Type B pancreatic cell (in vitro differentiated cells): Measurements from ENCODE around the gene SLFN5. TPM values are rescaled to one million over a fixed set of nuclear protein-coding genes. Genes with fewer than 3 reads are reported as not detected.
A peak's percentile ranks its signal among the peaks of the same experiment; 100 is the strongest.
"Not testable (repeated sequence)": the region's sequence is repeated elsewhere in the genome, so short reads cannot be mapped to it uniquely, and the experiment has no call there.

Experiments
- DNase-seq: peaks from one replicate; pipeline ENCODE4 v3.0.0; 2021; ENCODE audit warnings: mixed read lengths; ENCODE audit not compliant: unreplicated experiment; ENCODE audit errors: extremely low spot score
- H3K27ac Mint-ChIP-seq: 2 replicates; pipeline ENCODE4 v1.8.0; 2021; ENCODE audit warnings: mild to moderate bottlenecking, mixed read lengths
- H3K27me3 Mint-ChIP-seq: 2 replicates; pipeline ENCODE4 v1.8.0; 2021; ENCODE audit warnings: mixed read lengths
- H3K36me3 Mint-ChIP-seq: 2 replicates; pipeline ENCODE4 v1.8.0; 2021; ENCODE audit warnings: mixed read lengths
- H3K4me1 Mint-ChIP-seq: one replicate; pipeline ENCODE4 v1.8.0; 2021; ENCODE audit warnings: mixed read lengths; ENCODE audit not compliant: unreplicated experiment
- H3K4me3 Mint-ChIP-seq: 2 replicates; pipeline ENCODE4 v1.8.0; 2021; ENCODE audit warnings: mild to moderate bottlenecking, mixed read lengths
- H3K9me3 Mint-ChIP-seq: 2 replicates; pipeline ENCODE4 v1.8.0; 2021; ENCODE audit warnings: mixed read lengths
- total RNA-seq: library from RNA; stranded (reverse); gene quantifications from 2 replicates; pipeline ENCODE4 v1.2.1, GENCODE V29; 2021; ENCODE audit warnings: low replicate concordance
- TF ChIP-seq, protein P1 (sequence below): fragments of 200-600 bp; sonication (generic); conservative IDR thresholded peaks from 2 replicates; pipeline ENCODE4 v1.5.0; 2021; ENCODE audit warnings: antibody characterized with exemption, mild to moderate bottlenecking

SLFN5 gene
- total RNA-seq, 1 donor from 2014 or later = 21.7 TPM

DNA sequence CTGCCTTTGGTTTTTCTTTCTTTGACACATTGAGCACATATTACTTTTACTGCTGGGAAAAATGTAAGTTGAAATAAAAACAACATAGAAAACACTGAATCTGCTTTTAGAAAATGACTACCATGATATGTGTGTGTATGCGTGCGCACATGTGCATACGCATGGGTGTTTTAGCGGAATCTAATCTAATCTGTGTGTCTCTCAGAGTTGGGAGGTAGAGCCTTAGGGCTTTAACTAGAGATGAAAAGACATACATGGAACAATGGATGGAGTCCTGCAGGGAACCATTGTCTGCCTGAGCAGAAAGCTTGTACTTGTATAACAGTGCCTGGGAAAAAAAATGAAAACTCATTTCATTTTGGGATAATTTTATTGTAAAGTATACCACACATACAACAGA is 12.4 kb downstream of the SLFN5 start:
- Mint-ChIP-seq H3K4me1 (peaks cover 19% of the 10 kb centered on the region), H3K27me3 (no peaks in the 10 kb centered on the region), H3K36me3 (peaks cover 9% of the 10 kb centered on the region), H3K9me3 (no peaks in the 10 kb centered on the region), H3K27ac (no peak overlapping the region), H3K4me3 (no peak overlapping the region)
- TF ChIP-seq, protein P1, sequence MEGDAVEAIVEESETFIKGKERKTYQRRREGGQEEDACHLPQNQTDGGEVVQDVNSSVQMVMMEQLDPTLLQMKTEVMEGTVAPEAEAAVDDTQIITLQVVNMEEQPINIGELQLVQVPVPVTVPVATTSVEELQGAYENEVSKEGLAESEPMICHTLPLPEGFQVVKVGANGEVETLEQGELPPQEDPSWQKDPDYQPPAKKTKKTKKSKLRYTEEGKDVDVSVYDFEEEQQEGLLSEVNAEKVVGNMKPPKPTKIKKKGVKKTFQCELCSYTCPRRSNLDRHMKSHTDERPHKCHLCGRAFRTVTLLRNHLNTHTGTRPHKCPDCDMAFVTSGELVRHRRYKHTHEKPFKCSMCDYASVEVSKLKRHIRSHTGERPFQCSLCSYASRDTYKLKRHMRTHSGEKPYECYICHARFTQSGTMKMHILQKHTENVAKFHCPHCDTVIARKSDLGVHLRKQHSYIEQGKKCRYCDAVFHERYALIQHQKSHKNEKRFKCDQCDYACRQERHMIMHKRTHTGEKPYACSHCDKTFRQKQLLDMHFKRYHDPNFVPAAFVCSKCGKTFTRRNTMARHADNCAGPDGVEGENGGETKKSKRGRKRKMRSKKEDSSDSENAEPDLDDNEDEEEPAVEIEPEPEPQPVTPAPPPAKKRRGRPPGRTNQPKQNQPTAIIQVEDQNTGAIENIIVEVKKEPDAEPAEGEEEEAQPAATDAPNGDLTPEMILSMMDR = no peak
- DNase-seq = no peak

DNA sequence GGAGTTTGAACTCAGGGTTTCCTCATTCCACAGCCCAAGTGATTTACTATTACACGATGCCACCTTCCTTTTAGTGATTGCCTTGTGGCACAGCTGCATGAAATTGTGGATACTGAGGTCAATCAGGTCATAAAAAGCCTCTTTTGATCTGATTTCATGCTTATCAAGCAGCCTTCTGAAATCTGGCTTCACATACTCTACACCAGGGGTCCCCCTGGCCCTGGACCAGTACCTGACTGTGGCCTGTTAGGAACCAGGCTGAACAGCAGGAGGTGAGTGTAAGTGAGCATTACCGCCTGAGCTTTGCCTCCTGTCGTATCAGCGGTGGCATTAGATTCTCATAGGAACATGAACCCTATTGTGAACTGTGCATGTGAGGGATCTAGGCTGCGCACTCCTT is 13.8 kb downstream of the SLFN5 start:
- DNase-seq = no peak
- H3K4me1 Mint-ChIP-seq = peaks cover 19% of the 10 kb centered on the region
- H3K4me3 Mint-ChIP-seq = no peak overlapping the region
- no peaks in the 10 kb centered on the region for H3K27me3 Mint-ChIP-seq
- peak overlapping the region; percentile 6 for H3K27ac Mint-ChIP-seq
- H3K36me3 Mint-ChIP-seq = peaks cover 9% of the 10 kb centered on the region
- no peaks in the 10 kb centered on the region for H3K9me3 Mint-ChIP-seq
- TF ChIP-seq, protein P1 = no peak

DNA sequence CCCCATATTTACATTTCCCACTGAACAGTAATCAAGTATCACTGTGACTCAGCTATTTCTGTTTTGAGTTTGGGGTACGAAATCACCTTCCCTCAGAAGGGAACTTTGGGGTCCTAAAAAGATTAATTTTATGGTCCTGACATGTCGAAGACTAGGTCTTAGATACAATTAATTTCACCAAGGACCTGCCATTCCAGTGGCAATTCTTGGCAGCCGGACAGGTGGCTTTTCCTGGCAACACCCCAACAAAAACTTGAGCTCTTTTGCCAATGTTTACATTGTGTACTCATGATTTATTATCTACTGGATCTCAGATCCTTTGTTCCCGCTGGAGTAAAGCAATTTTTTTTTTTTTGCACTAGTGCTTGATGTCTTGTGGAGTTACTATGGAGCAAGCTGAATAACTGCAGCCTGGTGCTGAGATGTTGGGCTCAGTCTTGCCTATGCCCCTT is 14.4 kb downstream of the SLFN5 start:
- Mint-ChIP-seq H3K27me3 (no peaks in the 10 kb centered on the region), H3K4me3 (no peak overlapping the region), H3K27ac (peak overlapping the region; percentile 6), H3K4me1 (peaks cover 19% of the 10 kb centered on the region), H3K36me3 (peaks cover 9% of the 10 kb centered on the region), H3K9me3 (no peaks in the 10 kb centered on the region)
- TF ChIP-seq, protein P1 = no peak
- DNase-seq = no peak

DNA sequence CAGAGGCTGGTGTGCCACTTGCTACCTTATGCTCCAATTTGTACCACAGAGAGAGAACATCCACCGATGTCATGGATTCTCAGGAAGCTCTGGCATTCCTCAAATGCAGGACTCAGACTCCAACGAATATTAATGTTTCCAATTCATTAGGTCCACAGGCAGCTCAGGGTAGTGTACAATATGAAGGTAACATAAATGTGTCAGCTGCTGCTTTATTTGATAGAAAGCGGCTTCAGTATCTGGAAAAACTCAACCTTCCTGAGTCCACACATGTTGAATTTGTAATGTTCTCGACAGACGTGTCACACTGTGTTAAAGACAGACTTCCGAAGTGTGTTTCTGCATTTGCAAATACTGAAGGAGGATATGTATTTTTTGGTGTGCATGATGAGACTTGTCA is 16.1 kb downstream of the SLFN5 start:
- Mint-ChIP-seq H3K4me3 (no peak overlapping the region), H3K9me3 (no peaks in the 10 kb centered on the region), H3K27ac (no peak overlapping the region), H3K27me3 (no peaks in the 10 kb centered on the region), H3K4me1 (peaks cover 18% of the 10 kb centered on the region), H3K36me3 (peaks cover 17% of the 10 kb centered on the region)
- DNase-seq = no peak
- TF ChIP-seq, protein P1 = no peak

DNA sequence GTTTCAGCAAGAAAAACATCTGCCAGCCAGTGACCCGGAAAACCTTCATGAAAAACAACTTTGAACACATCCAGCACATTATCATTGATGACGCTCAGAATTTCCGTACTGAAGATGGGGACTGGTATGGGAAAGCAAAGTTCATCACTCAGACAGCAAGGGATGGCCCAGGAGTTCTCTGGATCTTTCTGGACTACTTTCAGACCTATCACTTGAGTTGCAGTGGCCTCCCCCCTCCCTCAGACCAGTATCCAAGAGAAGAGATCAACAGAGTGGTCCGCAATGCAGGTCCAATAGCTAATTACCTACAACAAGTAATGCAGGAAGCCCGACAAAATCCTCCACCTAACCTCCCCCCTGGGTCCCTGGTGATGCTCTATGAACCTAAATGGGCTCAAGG is 22.2 kb downstream of the SLFN5 start:
- Mint-ChIP-seq H3K4me1 (no peaks in the 10 kb centered on the region), H3K27me3 (no peaks in the 10 kb centered on the region), H3K9me3 (no peaks in the 10 kb centered on the region), H3K36me3 (peaks cover 22% of the 10 kb centered on the region), H3K4me3 (no peak overlapping the region), H3K27ac (no peak overlapping the region)
- no peak for DNase-seq
- TF ChIP-seq, protein P1 = no peak

DNA sequence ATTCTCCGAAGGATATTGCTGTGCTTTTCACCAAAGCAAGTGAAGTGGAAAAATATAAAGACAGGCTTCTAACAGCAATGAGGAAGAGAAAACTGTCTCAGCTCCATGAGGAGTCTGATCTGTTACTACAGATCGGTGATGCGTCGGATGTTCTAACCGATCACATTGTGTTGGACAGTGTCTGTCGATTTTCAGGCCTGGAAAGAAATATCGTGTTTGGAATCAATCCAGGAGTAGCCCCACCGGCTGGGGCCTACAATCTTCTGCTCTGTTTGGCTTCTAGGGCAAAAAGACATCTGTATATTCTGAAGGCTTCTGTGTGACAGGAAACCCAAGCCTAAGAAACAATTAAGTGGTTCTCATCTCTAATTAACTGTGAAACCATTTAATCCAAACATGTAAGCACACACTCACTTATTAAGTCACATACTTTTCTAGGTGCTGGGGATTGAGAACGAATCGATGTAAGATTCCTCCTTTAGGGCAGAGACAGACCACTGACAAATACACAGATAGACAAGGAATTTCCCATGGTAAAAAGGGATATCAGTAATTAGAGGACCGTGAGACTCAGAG is 22.8 kb downstream of the SLFN5 start:
- no peak for DNase-seq
- TF ChIP-seq, protein P1 = no peak
- Mint-ChIP-seq H3K9me3 (no peaks in the 10 kb centered on the region), H3K4me3 (no peak overlapping the region), H3K36me3 (peaks cover 22% of the 10 kb centered on the region), H3K27me3 (no peaks in the 10 kb centered on the region), H3K4me1 (no peaks in the 10 kb centered on the region), H3K27ac (no peak overlapping the region)

DNA sequence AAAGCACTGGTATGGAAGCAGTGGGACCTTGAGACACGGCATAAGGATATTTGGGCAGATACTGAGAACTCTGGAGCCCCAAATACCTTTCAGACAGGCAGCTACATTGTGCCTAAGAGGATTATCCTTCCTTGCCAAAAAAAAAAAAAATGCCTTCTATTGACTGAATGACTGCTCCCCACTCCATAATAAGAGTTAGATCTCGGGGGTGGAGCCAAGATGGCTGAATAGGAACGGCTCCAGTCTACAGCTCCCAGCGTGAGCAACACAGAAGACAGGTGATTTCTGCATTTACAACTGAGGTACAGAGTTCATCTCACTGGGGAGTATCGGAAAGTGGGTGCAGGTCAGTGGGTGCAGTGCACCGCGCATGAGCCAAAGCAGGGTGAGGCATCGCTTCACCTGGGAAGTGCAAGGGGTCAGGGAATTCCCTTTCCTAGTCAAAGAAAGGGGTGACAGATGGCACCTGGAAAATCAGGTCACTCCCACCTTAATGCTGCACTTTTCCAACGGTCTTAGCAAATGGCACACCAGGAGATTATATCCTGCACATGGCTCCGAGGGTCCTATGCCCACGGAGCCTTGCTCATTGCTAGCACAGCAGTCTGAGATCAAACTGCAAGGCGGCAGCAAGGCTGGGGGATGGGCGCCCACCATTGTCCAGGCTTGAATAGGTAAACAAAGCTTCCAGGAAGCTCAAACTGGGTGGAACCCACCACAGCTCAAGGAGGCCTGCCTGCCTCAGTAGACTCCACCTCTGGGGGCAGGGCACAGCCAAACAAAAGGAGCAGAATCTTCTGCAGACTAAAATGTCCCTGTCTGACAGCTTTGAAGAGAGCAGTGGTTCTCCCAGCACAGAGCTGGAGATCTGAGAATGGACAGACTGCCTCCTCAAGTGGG is 31.5 kb downstream of the SLFN5 start:
- H3K9me3 Mint-ChIP-seq, H3K4me1 Mint-ChIP-seq, H3K4me3 Mint-ChIP-seq, H3K36me3 Mint-ChIP-seq, H3K27ac Mint-ChIP-seq, DNase-seq: not testable (repeated sequence)
- peaks cover 16% of the 10 kb centered on the region for H3K27me3 Mint-ChIP-seq

DNA sequence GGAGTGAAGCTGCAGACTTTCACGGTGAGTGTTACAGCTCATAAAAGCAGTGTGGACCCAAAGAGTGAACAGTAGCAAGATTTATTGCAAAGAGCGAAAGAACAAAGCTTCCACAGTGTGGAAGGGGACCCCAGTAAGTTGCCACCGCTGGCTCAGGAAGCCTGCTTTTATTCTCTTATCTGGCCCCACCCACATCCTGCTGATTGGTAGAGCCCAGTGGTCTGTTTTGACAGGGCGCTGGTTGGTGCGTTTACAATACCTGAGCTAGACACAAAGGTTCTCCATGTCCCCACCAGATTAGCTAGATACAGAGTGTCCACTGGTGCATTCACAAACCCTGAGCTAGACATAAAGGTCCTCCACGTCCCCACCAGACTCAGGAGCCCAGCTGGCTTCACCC is 35.6 kb downstream of the SLFN5 start:
- not testable (repeated sequence) for H3K4me1 Mint-ChIP-seq, H3K9me3 Mint-ChIP-seq, DNase-seq, H3K36me3 Mint-ChIP-seq, H3K4me3 Mint-ChIP-seq, H3K27ac Mint-ChIP-seq
- peaks cover 20% of the 10 kb centered on the region for H3K27me3 Mint-ChIP-seq
